HG03342 (cell line): Measurements from ENCODE around the gene GULP1.

Source experiments
- ATAC-seq: cut with Tn5 transposase; IDR thresholded peaks from one replicate; pipeline ENCODE4 v1.9.1; 2021; ENCODE audit warnings: mild to moderate bottlenecking, moderate library complexity; ENCODE audit not compliant: unreplicated experiment

The GULP1 gene

DNA sequence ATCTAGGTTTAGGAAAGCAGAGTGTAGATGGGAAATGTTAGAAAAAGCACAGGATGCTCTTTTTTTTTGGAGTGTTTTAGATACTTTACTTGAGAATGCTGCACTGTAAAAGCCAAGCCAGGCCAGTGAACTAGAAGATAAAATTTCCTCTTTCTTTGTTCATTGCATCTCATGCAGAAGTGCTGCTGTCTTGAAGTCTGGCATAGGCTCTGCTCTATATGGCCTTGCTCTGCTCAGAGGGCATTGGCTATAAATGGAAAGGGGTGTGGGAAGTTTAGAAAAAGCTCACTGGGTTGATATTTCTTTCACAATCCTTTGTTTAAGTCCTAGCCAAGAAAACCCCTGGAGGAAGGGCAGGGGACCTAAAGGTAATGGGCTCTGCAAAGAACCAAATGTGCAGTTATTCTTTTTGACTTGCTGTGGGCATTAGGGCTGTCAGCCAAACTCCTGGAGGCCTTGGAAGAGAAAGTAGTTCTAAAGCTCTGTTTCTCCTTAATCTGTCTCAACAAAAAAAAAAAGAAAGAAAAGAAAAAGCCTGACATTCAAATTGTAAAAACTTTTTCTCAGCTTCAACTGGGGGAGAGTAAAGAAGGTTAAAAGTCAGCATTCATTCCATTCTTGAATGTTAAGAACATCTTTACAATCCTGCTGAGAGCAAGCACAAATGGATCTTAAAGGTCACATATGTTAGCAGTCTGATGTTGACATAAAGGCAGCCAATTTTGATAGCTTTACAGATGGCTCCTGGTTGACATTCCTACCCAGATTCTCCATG, 338.3 kb downstream of the GULP1 start:
- no peak for ATAC-seq

GRCh38 chr2:188631037-188631809, 339.5 kb downstream of the GULP1 start:
- ATAC-seq, result no peak

- ATAC-seq, result no peak
Measured at GRCh38 chr2:188634656-188635055, 343.0 kb downstream of the GULP1 start.
